GM23338 (cell line): ENCODE data around the gene NADK. TPM values are rescaled to one million over a fixed set of nuclear protein-coding genes. Genes with fewer than 3 reads are reported as not detected.

Experiments
- CREB1 ChIP-seq: fragments of 250-450 bp; sonication (Bioruptor Pico); IDR thresholded peaks from 2 replicates; pipeline ENCODE4 v1.5.0; 2020; ENCODE audit warnings: low read depth, mild to moderate bottlenecking, moderate library complexity
- EZH2phosphoT487 ChIP-seq: fragments of 200-600 bp; sonication (generic); IDR thresholded peaks from one replicate; pipeline ENCODE4 v1.8.1; 2018; ENCODE audit warnings: antibody characterized with exemption; ENCODE audit not compliant: unreplicated experiment
- POLR2AphosphoS5 ChIP-seq: IDR thresholded peaks from 2 replicates; pipeline ENCODE4 v1.6.1; 2016; ENCODE audit warnings: antibody characterized with exemption, low read depth
- STAT1 ChIP-seq: IDR thresholded peaks from one replicate; pipeline ENCODE4 v1.6.1; 2016; ENCODE audit warnings: antibody characterized with exemption; ENCODE audit not compliant: unreplicated experiment
- ZNF114 ChIP-seq: fragments of 250-450 bp; sonication (Bioruptor Pico); IDR thresholded peaks from 2 replicates; pipeline ENCODE4 v1.5.0; 2020; ENCODE audit warnings: mild to moderate bottlenecking, moderate library complexity
- ZNF331 ChIP-seq: fragments of 250-450 bp; sonication (Bioruptor Pico); IDR thresholded peaks from 2 replicates; pipeline ENCODE4 v1.5.0; 2020; ENCODE audit warnings: low read depth, mild to moderate bottlenecking, moderate library complexity
- polyA plus RNA-seq: library from polyadenylated mRNA; unstranded; fragments of >200 nt; fragmentation: Nextera tagmentation; extraction: Ambion mirVana; gene quantifications from 2 replicates; pipeline ENCODE4 v1.2.1, GENCODE V29; 2016
- total RNA-seq: library from RNA; depleted of rRNA; stranded (reverse); fragments of >200 nt; shearing (Covaris generic); gene quantifications from 2 replicates; pipeline ENCODE4 v1.2.3, GENCODE V29; 2014
- TF ChIP-seq, protein P1 (sequence below): fragments of 250-450 bp; sonication (Bioruptor Pico); IDR thresholded peaks from 2 replicates; pipeline ENCODE4 v1.5.0; 2020; ENCODE audit warnings: mild to moderate bottlenecking, moderate library complexity
- TF ChIP-seq, protein P2 (sequence below): IDR thresholded peaks from one replicate; pipeline ENCODE4 v1.6.1; 2018; ENCODE audit warnings: antibody characterized with exemption; ENCODE audit not compliant: unreplicated experiment

Gene NADK
- total and polyA plus RNA-seq, 2 experiments from 2014 or later = 45.3 to 73.2 TPM

DNA sequence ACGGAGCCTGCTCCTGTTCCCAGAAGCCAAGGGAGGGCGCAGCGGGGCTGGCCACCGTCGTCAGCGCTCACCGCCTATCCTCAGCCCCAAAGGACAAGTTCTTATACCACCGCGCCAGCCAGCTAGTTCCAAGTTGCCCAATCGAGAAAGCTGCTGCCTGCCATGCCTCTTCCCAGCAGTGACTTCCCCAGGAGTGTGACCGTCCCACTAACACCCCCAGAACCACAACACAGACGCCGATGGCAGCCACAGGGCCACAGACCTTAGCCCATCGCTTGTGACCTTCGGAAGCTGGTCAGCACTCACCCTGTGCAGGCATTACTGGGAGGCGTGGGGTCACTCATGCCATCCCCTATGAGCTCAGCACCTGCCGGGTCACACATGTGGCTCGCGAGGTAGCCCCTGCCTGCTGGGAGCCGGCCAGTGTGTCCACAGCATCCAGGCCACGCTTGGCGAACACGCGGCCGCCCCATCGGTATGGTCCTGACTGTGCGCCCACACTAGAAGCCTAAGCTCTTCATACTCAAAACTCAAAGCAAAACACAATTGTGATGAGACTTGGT, 20.1 kb downstream of the NADK start (continued):
- TF ChIP-seq, protein P1, sequence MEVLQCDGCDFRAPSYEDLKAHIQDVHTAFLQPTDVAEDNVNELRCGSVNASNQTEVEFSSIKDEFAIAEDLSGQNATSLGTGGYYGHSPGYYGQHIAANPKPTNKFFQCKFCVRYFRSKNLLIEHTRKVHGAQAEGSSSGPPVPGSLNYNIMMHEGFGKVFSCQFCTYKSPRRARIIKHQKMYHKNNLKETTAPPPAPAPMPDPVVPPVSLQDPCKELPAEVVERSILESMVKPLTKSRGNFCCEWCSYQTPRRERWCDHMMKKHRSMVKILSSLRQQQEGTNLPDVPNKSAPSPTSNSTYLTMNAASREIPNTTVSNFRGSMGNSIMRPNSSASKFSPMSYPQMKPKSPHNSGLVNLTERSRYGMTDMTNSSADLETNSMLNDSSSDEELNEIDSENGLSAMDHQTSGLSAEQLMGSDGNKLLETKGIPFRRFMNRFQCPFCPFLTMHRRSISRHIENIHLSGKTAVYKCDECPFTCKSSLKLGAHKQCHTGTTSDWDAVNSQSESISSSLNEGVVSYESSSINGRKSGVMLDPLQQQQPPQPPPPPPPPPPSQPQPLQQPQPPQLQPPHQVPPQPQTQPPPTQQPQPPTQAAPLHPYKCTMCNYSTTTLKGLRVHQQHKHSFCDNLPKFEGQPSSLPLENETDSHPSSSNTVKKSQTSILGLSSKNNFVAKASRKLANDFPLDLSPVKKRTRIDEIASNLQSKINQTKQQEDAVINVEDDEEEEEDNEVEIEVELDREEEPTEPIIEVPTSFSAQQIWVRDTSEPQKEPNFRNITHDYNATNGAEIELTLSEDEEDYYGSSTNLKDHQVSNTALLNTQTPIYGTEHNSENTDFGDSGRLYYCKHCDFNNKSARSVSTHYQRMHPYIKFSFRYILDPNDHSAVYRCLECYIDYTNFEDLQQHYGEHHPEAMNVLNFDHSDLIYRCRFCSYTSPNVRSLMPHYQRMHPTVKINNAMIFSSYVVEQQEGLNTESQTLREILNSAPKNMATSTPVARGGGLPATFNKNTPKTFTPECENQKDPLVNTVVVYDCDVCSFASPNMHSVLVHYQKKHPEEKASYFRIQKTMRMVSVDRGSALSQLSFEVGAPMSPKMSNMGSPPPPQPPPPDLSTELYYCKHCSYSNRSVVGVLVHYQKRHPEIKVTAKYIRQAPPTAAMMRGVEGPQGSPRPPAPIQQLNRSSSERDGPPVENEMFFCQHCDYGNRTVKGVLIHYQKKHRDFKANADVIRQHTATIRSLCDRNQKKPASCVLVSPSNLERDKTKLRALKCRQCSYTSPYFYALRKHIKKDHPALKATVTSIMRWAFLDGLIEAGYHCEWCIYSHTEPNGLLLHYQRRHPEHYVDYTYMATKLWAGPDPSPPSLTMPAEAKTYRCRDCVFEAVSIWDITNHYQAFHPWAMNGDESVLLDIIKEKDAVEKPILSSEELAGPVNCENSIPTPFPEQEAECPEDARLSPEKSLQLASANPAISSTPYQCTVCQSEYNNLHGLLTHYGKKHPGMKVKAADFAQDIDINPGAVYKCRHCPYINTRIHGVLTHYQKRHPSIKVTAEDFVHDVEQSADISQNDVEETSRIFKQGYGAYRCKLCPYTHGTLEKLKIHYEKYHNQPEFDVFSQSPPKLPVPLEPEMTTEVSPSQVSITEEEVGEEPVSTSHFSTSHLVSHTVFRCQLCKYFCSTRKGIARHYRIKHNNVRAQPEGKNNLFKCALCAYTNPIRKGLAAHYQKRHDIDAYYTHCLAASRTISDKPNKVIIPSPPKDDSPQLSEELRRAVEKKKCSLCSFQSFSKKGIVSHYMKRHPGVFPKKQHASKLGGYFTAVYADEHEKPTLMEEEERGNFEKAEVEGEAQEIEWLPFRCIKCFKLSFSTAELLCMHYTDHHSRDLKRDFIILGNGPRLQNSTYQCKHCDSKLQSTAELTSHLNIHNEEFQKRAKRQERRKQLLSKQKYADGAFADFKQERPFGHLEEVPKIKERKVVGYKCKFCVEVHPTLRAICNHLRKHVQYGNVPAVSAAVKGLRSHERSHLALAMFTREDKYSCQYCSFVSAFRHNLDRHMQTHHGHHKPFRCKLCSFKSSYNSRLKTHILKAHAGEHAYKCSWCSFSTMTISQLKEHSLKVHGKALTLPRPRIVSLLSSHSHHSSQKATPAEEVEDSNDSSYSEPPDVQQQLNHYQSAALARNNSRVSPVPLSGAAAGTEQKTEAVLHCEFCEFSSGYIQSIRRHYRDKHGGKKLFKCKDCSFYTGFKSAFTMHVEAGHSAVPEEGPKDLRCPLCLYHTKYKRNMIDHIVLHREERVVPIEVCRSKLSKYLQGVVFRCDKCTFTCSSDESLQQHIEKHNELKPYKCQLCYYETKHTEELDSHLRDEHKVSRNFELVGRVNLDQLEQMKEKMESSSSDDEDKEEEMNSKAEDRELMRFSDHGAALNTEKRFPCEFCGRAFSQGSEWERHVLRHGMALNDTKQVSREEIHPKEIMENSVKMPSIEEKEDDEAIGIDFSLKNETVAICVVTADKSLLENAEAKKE (CRISPR knock-in tag) = no peak
- TF ChIP-seq EZH2phosphoT487 (no peak), POLR2AphosphoS5 (no peak), CREB1 (no peak), ZNF331 (no peak), ZNF114 (CRISPR knock-in tag) (no peak), STAT1 (no peak)
- TF ChIP-seq, protein P2, sequence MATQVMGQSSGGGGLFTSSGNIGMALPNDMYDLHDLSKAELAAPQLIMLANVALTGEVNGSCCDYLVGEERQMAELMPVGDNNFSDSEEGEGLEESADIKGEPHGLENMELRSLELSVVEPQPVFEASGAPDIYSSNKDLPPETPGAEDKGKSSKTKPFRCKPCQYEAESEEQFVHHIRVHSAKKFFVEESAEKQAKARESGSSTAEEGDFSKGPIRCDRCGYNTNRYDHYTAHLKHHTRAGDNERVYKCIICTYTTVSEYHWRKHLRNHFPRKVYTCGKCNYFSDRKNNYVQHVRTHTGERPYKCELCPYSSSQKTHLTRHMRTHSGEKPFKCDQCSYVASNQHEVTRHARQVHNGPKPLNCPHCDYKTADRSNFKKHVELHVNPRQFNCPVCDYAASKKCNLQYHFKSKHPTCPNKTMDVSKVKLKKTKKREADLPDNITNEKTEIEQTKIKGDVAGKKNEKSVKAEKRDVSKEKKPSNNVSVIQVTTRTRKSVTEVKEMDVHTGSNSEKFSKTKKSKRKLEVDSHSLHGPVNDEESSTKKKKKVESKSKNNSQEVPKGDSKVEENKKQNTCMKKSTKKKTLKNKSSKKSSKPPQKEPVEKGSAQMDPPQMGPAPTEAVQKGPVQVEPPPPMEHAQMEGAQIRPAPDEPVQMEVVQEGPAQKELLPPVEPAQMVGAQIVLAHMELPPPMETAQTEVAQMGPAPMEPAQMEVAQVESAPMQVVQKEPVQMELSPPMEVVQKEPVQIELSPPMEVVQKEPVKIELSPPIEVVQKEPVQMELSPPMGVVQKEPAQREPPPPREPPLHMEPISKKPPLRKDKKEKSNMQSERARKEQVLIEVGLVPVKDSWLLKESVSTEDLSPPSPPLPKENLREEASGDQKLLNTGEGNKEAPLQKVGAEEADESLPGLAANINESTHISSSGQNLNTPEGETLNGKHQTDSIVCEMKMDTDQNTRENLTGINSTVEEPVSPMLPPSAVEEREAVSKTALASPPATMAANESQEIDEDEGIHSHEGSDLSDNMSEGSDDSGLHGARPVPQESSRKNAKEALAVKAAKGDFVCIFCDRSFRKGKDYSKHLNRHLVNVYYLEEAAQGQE = no peak
